Testis (tissue), 3 donors: Measurements from ENCODE around the gene HOTAIR. TPM values are rescaled to one million over a fixed set of nuclear protein-coding genes. Genes with fewer than 3 reads are reported as not detected.

Experiments
- DNase-seq: peaks from one replicate; pipeline ENCODE4 v3.0.0-alpha.2; 2019
- H3K27ac ChIP-seq, 2 donors: fragments of 200-600 bp; sonication (generic); one replicate each; pipeline ENCODE4 v1.5.1; 2019
- H3K27me3 ChIP-seq: fragments of 200-600 bp; sonication (generic); one replicate; pipeline ENCODE4 v1.5.1; 2019
- H3K36me3 ChIP-seq: fragments of 200-600 bp; sonication (generic); one replicate; pipeline ENCODE4 v1.5.1; 2017; ENCODE audit warnings: low read depth; ENCODE audit errors: missing control alignments
- H3K4me1 ChIP-seq: fragments of 200-600 bp; sonication (generic); one replicate; pipeline ENCODE4 v1.5.1; 2019
- H3K4me3 ChIP-seq, 2 donors: fragments of 200-600 bp; sonication (generic); one replicate each; pipeline ENCODE4 v1.5.1; 2017 to 2019
- H3K9me3 ChIP-seq: fragments of 200-600 bp; sonication (generic); one replicate; pipeline ENCODE4 v1.5.1; 2017
- POLR2A ChIP-seq: fragments of 450-650 bp; IDR thresholded peaks from one replicate; pipeline ENCODE4 v1.6.1; 2017; ENCODE audit warnings: antibody characterized with exemption, mild to moderate bottlenecking, moderate library complexity
- WGBS, 2 donors: methylation state at CpG; one replicate each; pipeline ENCODE4 v1.1.5; 2018; 5-methylcytosine and 5-hydroxymethylcytosine counted together
- intact Hi-C: fragments of 100-400 bp; cut with DNase I; formaldehyde crosslinking; loops from one replicate; pipeline ENCODE4 v1.15.1; 2023; ENCODE audit warnings: low total_unique reads
- polyA plus RNA-seq: library from polyadenylated mRNA; stranded (reverse); fragments of 350-450 nt; fragmentation: Illumina TruSeq; extraction: RNeasy Lipid Tissue Mini Kit (QIAGEN cat#74804); gene quantifications from one replicate; pipeline ENCODE4 v1.2.3, GENCODE V29; 2014; ENCODE audit warnings: low read depth, low replicate concordance; ENCODE audit not compliant: insufficient read depth
- total RNA-seq, 2 donors: library from RNA; depleted of rRNA; stranded (reverse); fragments of >200 nt; gene quantifications; one replicate each; pipeline ENCODE4 v1.2.3, GENCODE V29; 2016
- TF ChIP-seq, protein P1 (sequence below), 3 experiments: fragments of 450-650 bp in 2 of 3; fragments of 200-600 bp in 1 of 3; sonication (generic) in 1 of 3; IDR thresholded peaks; one replicate each; pipeline ENCODE4 v1.5.1; 2016 to 2019; ENCODE audit warnings: antibody characterized with exemption in 3 of 3, mild to moderate bottlenecking in 2 of 3, moderate library complexity in 1 of 3

HOTAIR gene
- total and polyA plus RNA-seq, 3 donors from 2014 or later = 3.1 to 8.6 (median 3.4) TPM

DNA sequence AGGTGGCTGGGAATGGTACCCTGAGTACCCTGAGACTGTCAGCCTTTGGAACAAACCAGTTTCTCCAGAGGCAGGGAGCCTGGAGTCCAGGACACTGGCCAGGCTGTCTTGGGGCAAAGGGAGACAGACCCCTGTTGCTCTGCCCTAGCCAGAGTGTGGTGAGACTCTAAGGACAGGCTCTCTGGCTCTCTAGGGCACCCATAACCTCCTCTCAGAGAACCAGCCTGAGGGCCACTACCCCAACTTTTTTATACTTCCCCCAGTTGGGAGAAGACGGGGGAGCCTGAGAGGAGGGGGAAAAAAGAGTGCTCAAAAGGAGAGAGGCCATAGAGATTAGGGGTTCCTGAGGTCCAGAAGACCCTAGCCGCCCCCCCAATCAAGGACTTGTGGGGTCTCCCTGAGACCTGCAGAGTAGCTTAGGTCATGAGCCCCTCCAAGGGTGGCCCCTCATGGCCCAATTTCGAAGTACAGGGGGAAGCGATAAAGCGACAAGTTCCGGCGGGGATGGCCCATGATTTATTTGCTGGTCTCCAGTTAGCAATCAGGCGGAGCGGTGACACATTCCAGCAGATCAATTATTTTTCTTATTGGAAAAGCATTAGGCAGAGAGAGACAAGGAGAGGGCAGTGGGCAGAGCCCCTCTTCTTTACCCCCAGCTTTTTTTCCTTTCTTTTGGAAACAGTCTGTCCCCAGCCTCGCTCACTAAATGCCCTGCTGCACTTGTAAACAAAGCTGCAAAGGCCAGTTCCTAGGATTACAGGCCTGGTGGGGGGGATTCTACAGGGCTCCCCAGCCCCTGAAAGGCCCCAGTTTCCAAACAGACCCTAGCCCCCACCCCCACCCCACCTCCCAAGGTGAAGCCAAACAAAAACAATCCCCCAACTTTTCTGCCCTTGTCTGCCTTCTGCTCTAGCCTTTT is 35.6 kb upstream of the HOTAIR start:
- intact Hi-C loops = no loop called here
- WGBS, 2 donors = 56 to 77% methylated on average over 10 of the region's 10 CpGs
- H3K9me3 ChIP-seq = no peaks in the 10 kb centered on the region
- H3K4me3 ChIP-seq = no peak overlapping the region
- no peaks in the 10 kb centered on the region for H3K36me3 ChIP-seq
- TF ChIP-seq, protein P1, sequence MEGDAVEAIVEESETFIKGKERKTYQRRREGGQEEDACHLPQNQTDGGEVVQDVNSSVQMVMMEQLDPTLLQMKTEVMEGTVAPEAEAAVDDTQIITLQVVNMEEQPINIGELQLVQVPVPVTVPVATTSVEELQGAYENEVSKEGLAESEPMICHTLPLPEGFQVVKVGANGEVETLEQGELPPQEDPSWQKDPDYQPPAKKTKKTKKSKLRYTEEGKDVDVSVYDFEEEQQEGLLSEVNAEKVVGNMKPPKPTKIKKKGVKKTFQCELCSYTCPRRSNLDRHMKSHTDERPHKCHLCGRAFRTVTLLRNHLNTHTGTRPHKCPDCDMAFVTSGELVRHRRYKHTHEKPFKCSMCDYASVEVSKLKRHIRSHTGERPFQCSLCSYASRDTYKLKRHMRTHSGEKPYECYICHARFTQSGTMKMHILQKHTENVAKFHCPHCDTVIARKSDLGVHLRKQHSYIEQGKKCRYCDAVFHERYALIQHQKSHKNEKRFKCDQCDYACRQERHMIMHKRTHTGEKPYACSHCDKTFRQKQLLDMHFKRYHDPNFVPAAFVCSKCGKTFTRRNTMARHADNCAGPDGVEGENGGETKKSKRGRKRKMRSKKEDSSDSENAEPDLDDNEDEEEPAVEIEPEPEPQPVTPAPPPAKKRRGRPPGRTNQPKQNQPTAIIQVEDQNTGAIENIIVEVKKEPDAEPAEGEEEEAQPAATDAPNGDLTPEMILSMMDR (IDR thresholded peaks at IDR 0.05) = no peak
- TF ChIP-seq POLR2A = no peak
- H3K27ac ChIP-seq = no peak overlapping the region
- no peaks in the 10 kb centered on the region for H3K27me3 ChIP-seq
- DNase-seq = no peak
- peaks cover 21% of the 10 kb centered on the region for H3K4me1 ChIP-seq

DNA sequence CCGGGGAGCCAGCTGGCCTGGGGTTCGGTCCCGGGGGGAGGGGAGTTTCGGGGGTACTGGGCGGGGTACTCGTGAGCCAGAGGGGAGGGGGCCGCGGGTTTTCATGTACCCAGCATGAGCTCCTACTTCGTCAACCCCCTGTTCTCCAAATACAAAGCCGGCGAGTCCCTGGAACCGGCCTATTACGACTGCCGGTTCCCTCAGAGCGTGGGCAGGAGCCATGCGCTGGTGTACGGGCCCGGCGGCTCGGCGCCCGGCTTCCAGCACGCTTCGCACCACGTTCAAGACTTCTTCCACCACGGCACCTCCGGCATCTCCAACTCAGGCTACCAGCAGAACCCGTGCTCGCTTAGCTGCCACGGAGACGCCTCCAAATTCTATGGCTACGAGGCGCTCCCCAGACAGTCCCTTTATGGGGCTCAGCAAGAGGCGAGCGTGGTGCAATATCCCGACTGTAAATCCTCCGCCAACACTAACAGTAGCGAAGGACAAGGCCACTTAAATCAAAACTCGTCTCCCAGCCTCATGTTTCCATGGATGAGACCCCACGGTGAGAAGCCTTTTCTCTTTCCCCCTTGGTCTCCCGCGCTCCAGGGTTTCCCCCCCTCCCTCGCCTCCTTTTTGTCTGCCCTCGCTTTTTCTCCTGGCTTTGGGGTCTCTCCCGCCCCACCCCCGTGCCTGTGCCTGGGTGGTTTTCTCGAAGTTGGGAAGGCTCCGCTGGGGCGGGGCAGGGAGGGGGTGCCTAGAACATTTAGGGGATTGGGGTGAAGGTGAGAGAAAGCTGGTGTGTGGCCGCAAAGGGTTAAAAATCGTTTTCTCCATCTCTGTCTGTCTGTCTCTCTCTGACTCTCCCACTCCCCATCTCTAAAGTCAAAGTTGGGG is 34.7 kb upstream of the HOTAIR start:
- H3K4me3 ChIP-seq = peak overlapping the region in 1 of 2 donors; percentile 63
- intact Hi-C loops = no loop called here

DNA sequence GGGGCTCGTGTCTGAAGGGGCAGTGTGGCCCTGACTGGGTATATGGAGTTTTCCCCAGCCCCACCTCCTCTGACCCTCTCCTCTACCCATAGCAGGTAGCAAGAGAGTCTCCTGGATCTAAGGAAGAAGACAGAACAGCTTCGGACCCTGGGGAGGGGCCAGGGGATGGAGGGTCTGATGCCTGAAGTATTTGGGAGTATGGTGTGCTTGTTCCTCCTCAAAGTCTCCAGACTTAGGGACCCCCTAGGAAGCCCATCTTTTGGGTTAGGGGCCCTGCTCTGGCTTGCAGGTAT is 33.5 kb upstream of the HOTAIR start:
- no peak for DNase-seq
- TF ChIP-seq, protein P1 (IDR thresholded peaks at IDR 0.05) = no peak
- TF ChIP-seq POLR2A = no peak
- Histone ChIP-seq H3K4me1 (peaks cover 22% of the 10 kb centered on the region), H3K36me3 (no peaks in the 10 kb centered on the region), H3K27ac (no peak overlapping the region), H3K4me3 (no peak overlapping the region), H3K27me3 (no peaks in the 10 kb centered on the region), H3K9me3 (no peaks in the 10 kb centered on the region)
- WGBS, 2 donors = 39 to 70% methylated on average over 2 of the region's 2 CpGs
- intact Hi-C loops = no loop called here

More for the DNA sequence above, 34.7 kb upstream of the HOTAIR start:
- Histone ChIP-seq H3K9me3 (no peaks in the 10 kb centered on the region), H3K4me1 (peaks cover 22% of the 10 kb centered on the region), H3K27me3 (no peaks in the 10 kb centered on the region), H3K27ac (no peak overlapping the region), H3K36me3 (no peaks in the 10 kb centered on the region)
- DNase-seq = no peak
- TF ChIP-seq POLR2A = no peak
- TF ChIP-seq, protein P1 (IDR thresholded peaks at IDR 0.05) = no peak
- 12 to 13% methylated on average over 24 to 38 of the region's 51 CpGs for WGBS, 2 donors

DNA sequence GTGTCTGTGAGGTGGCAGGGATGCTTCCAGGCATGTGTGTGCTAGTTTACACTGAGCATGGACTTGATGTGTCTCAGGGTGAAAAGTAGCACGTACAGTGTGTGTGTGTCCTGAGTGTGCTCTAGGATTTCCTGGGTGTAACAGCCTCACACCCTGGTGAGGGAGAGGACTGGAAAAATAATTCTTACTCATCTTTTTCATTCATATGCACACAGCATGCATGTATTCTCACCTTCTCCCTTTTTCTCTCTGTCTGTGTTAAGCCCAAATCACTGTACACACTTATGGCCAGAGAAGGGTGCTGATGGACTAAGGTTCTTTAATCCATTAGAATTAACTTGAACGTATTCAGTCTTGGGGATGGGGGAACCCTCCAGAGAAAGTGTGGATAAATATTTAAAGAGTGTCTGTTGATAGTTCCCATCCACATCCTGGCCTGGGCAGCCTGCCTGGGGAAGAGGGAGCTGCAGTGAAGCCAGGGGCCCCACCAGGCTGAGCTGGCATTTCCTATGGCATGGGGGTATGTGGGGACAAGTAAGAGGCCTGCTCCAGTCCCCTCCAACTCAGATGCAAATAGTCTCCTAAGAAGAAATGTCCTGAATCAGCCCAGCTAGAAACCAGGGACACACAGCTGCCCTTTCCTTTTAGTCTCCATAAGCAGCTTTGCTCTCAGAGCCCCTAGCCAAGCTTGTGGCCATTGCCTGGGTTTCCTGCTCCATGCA is 32.9 kb upstream of the HOTAIR start:
- WGBS, 2 donors = 56 to 72% methylated on average over 2 of the region's 2 CpGs
- DNase-seq = no peak
- Histone ChIP-seq H3K36me3 (no peaks in the 10 kb centered on the region), H3K4me3 (no peak overlapping the region), H3K9me3 (no peaks in the 10 kb centered on the region), H3K4me1 (peaks cover 22% of the 10 kb centered on the region), H3K27ac (no peak overlapping the region), H3K27me3 (no peaks in the 10 kb centered on the region)
- no peak for TF ChIP-seq POLR2A
- TF ChIP-seq, protein P1 (IDR thresholded peaks at IDR 0.05) = no peak
- intact Hi-C loops = no loop called here
